Loucy (cell line): ENCODE data around the gene ATP10A.

Experiments
- EZH2phosphoT487 ChIP-seq: fragments of 200-600 bp; IDR thresholded peaks from 2 replicates; pipeline ENCODE4 v1.6.1; 2018; ENCODE audit warnings: antibody characterized with exemption, mild to moderate bottlenecking, moderate library complexity, borderline replicate concordance
- TF ChIP-seq, protein P1 (sequence below): fragments of 200-600 bp; sonication (generic); conservative IDR thresholded peaks from 2 replicates; pipeline ENCODE4 v1.5.1; 2014; ENCODE audit warnings: mild to moderate bottlenecking, antibody characterized with exemption, low read length

DNA sequence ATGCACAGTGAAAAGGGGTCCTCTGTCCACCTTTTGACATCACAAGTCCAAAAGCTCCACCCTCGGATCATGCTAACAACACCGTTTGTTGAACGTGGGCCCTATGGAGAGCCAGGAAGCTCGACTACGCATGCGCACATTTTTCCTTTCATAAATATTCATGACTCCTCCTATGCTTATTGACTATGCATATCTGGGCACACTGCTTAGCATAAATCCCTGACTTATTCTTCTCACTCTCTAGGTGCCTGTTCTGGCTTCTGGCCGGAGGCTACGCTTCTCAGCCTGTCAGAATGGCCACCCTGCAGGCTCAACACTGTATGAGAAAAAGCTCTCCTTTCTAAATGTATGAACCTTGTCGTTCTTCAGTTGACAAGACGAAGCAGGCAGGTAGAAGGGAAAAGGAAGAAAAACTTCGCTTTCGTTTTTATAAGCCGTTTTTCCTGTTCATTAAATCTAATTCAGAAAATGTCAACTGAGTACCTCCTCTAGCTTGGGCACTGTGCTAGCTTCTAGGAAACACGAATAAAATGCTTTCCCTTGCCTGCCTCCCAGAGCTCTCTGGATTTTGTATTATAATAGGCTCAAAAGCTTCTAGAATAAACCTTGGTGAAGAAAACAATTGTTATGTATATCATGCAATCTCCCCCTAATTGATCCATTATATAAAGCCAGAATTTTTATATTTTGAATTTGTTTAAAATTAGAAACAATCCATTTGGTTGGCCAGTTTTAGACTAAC, 207.7 kb downstream of the ATP10A start:
- TF ChIP-seq, protein P1, sequence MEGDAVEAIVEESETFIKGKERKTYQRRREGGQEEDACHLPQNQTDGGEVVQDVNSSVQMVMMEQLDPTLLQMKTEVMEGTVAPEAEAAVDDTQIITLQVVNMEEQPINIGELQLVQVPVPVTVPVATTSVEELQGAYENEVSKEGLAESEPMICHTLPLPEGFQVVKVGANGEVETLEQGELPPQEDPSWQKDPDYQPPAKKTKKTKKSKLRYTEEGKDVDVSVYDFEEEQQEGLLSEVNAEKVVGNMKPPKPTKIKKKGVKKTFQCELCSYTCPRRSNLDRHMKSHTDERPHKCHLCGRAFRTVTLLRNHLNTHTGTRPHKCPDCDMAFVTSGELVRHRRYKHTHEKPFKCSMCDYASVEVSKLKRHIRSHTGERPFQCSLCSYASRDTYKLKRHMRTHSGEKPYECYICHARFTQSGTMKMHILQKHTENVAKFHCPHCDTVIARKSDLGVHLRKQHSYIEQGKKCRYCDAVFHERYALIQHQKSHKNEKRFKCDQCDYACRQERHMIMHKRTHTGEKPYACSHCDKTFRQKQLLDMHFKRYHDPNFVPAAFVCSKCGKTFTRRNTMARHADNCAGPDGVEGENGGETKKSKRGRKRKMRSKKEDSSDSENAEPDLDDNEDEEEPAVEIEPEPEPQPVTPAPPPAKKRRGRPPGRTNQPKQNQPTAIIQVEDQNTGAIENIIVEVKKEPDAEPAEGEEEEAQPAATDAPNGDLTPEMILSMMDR = no peak
- no peak for TF ChIP-seq EZH2phosphoT487
